GM19328 (cell line): ENCODE data around the gene EDDM3A.

Experiments used
- ATAC-seq: cut with Tn5 transposase; IDR thresholded peaks from one replicate; pipeline ENCODE4 v1.9.1; 2021; ENCODE audit warnings: mild to moderate bottlenecking, moderate library complexity; ENCODE audit not compliant: unreplicated experiment

The EDDM3A gene

GRCh38 chr14:20782280-20782890, 36.7 kb downstream of the EDDM3A start:
- ATAC-seq, result no peak

GRCh38 chr14:20787025-20787424, 41.3 kb downstream of the EDDM3A start:
- no peak for ATAC-seq

GRCh38 chr14:20789230-20789813, 43.6 kb downstream of the EDDM3A start:
- no peak for ATAC-seq

- ATAC-seq, result no peak
These were observed 44.9 kb downstream of the EDDM3A start for GRCh38 chr14:20790464-20791116.

GRCh38 chr14:20791187-20791586, 45.5 kb downstream of the EDDM3A start:
- no peak for ATAC-seq

- no peak for ATAC-seq
These were observed 45.9 kb downstream of the EDDM3A start for GRCh38 chr14:20791597-20791996.

GRCh38 chr14:20792556-20792955, 46.9 kb downstream of the EDDM3A start:
- ATAC-seq, result no peak

GRCh38 chr14:20794644-20795369, 49.1 kb downstream of the EDDM3A start:
- ATAC-seq, result no peak

GRCh38 chr14:20797164-20797563, 51.5 kb downstream of the EDDM3A start:
- ATAC-seq, result no peak
